HEK293T (cell line): Measurements from ENCODE around the gene PIM1.

Experiments used
- BHLHE40 ChIP-seq: fragments of 450-650 bp; IDR thresholded peaks from 2 replicates; pipeline ENCODE4 v1.6.1; 2016; ENCODE audit warnings: mild to moderate bottlenecking, moderate library complexity, borderline replicate concordance
- CTBP1 ChIP-seq: fragments of 450-650 bp; IDR thresholded peaks from 2 replicates; pipeline ENCODE4 v1.6.1; 2016; ENCODE audit warnings: borderline replicate concordance
- ELF4 ChIP-seq: fragments of 450-650 bp; IDR thresholded peaks from 2 replicates; pipeline ENCODE4 v1.6.1; 2017; ENCODE audit warnings: antibody characterized with exemption
- FOXA1 ChIP-seq: fragments of 450-650 bp; IDR thresholded peaks from 2 replicates; pipeline ENCODE4 v1.6.1; 2016; ENCODE audit warnings: mild to moderate bottlenecking
- FOXM1 ChIP-seq: fragments of 450-650 bp; IDR thresholded peaks from 2 replicates; pipeline ENCODE4 v1.6.1; 2017; ENCODE audit warnings: mild to moderate bottlenecking, borderline replicate concordance
- LEF1 ChIP-seq: fragments of 450-650 bp; IDR thresholded peaks from 2 replicates; pipeline ENCODE4 v1.6.1; 2017; ENCODE audit warnings: mild to moderate bottlenecking, borderline replicate concordance
- SP1 ChIP-seq: fragments of 450-650 bp; IDR thresholded peaks from 2 replicates; pipeline ENCODE4 v1.6.1; 2017
- SUZ12 ChIP-seq: fragments of 450-650 bp; IDR thresholded peaks from 2 replicates; pipeline ENCODE4 v1.6.1; 2016; ENCODE audit warnings: mild to moderate bottlenecking
- TARDBP ChIP-seq: fragments of 450-650 bp; IDR thresholded peaks from 2 replicates; pipeline ENCODE4 v1.6.1; 2016

GRCh38 chr6:37121556-37121955, 48.4 kb upstream of the PIM1 start:
- TF ChIP-seq TARDBP (no peak), FOXM1 (no peak), FOXA1 (no peak), SP1 (no peak), CTBP1 (no peak), ELF4 (no peak), BHLHE40 (no peak), SUZ12 (no peak), LEF1 (no peak)
